Bladder microvascular endothelial cell (primary cell): ENCODE results near the gene CR2. TPM values are rescaled to one million over a fixed set of nuclear protein-coding genes. Genes with fewer than 3 reads are reported as not detected.

Source experiments
- total RNA-seq: library from RNA; depleted of rRNA; stranded (reverse); fragments of >200 nt; gene quantifications from 2 replicates; pipeline ENCODE4 v1.2.3, GENCODE V29; 2014

Gene CR2
- not detected in 2 replicates for total RNA-seq

GRCh38 chr1:207454046-207454964 is at the start of gene CR2:
CR2 (plus strand) TSS chr1:207454328; CDS start chr1:207454419, 91 bp downstream.

GRCh38 chr1:207495801-207496792 is 42.0 kb downstream of the CR2 start, which contains the start of gene CR1:
CR1 (plus strand) TSS chr1:207496157; CDS start chr1:207496268, 111 bp downstream.

Other genes starting within 250 kb of the CR2 start
- gene CD55, start 132.7 kb upstream of the CR2 start, total RNA-seq: 56.0 and 108 TPM in 2 replicates
- not detected in 2 replicates for gene CR1, start 41.8 kb downstream of the CR2 start, total RNA-seq
- not detected in 2 replicates for gene CR1L, start 190.8 kb downstream of the CR2 start, total RNA-seq